K562 treated with DMSO at 1 percent for 12 hours (cell line): ENCODE data around the gene NRM. TPM values are rescaled to one million over a fixed set of nuclear protein-coding genes. Genes with fewer than 3 reads are reported as not detected.

Source experiments
- total RNA-seq: library from RNA; unstranded; fragments of 300-600 nt; gene quantifications from 2 replicates; pipeline ENCODE4 v1.2.3, GENCODE V29; 2022; ENCODE audit not compliant: insufficient read depth

Gene NRM, protein sequence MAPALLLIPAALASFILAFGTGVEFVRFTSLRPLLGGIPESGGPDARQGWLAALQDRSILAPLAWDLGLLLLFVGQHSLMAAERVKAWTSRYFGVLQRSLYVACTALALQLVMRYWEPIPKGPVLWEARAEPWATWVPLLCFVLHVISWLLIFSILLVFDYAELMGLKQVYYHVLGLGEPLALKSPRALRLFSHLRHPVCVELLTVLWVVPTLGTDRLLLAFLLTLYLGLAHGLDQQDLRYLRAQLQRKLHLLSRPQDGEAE
- 26.0 and 32.4 TPM in 2 replicates for total RNA-seq

DNA sequence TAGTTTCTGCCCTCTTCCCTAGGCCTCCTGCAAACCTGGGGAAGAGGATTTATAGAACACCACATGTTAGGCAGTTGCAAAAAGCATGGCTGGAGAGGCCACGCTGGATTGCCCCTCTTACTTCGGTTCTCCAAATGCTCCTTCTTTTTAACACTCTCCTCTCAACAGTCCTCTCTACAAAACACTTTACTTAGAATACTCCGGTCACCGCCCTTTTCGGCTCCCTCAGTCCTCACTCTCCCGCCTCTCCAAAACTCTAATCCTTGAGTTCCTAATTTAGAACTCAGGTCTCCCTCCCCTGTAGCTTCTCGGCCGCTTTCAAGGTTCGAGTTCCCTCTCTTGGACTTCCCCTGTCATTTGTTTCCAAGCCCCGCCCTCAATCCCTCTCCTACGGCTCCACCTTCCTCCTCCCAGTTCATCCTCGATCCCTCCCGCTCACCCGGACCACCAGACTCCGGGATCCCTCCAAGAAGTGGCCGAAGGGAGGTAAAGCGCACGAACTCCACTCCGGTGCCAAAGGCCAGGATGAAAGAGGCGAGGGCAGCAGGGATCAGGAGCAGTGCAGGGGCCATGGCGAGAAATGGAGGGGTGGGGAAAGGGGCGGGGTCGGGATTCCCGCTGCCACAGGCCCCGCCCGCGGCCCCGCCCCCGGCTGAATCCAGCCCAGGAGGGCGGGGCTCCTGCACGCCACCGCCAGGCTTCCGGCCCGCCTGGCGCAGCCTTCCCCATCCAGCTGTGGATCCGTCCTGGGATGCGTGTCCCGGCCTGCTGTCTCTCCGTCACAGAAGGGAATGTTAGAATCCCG, at the start of gene NRM:
NRM (minus strand) TSS at position 582 of the 805 bp plus-strand sequence; CDS start at position 572, 10 bp downstream.

DNA sequence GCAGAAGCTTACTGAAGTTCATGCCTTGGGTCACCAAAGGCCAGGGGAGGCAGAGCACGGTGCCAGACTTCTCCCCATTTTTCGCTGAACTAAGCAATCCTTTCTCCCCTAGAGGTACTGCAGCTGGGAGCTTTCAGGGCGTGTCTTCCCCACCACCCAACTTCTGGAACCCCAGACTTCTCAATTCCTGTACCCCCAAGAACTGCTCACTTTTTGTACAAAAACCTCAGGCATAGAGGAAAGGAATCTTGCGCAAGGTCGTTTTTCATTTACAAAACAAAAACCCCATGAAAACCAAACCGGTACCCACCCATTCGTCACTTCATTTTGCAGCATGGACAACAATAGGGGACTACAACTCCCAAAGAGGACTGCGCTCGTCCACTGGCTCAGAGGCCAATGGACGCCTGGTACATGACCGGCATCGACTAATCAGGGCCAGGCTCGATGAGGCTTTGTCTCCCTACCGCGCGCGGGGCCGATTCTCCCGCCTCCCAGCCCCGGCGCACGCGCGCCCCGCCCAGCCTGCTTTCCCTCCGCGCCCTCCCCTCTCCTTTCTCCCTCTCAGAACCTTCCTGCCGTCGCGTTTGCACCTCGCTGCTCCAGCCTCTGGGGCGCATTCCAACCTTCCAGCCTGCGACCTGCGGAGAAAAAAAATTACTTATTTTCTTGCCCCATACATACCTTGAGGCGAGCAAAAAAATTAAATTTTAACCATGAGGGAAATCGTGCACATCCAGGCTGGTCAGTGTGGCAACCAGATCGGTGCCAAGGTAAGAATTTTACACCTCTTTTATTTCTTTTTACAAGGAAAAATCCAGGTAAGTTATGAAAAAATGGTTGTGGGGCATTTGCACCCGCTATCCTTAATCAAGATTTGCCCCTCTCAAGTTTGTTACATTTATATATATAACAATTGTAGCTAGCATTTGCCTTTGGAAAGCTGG, 29.3 kb upstream of the NRM start, which contains the start of gene TUBB:
TUBB (plus strand) TSS at position 562 of the 947 bp plus-strand sequence; CDS start at position 717, 155 bp downstream.

DNA sequence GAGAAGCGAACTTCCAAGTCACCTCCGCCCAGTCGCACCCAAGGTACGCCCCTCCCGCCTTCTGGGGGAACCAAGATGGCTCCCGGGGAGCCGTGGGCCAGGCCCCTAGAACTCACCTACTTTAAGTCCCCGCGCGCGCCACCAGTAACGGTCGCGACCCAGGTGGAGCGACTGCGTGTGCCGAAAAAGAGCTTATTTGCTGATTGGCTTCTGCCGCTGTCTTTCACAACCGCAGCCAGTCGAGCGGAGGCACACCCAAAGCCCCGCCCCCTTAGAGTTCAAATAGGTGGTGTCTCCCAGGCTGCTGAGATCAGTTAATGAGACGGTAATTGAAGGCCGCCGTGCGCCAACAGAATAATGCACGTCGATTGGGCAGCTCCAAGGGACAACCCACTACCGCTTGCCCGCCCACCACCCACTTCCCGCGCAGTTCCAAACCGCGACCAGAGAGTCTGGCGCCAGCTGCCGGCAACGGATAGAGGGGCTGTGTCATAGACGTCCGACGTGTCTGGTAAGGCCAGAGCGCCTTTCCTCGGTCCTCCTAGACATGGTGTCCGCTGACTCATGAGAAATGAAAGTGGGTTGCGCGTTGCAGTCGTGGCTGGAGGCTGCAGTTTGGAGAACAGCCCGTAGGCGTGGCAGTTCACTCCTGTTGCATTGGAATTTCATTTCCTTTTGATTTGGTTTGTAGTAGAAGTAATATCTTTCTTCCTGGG, 26.5 kb upstream of the NRM start, which contains the start of gene MDC1:
MDC1 (minus strand) TSS at position 153 of the 716 bp plus-strand sequence. CDS start 2,106 bp downstream, outside the sequence.

DNA sequence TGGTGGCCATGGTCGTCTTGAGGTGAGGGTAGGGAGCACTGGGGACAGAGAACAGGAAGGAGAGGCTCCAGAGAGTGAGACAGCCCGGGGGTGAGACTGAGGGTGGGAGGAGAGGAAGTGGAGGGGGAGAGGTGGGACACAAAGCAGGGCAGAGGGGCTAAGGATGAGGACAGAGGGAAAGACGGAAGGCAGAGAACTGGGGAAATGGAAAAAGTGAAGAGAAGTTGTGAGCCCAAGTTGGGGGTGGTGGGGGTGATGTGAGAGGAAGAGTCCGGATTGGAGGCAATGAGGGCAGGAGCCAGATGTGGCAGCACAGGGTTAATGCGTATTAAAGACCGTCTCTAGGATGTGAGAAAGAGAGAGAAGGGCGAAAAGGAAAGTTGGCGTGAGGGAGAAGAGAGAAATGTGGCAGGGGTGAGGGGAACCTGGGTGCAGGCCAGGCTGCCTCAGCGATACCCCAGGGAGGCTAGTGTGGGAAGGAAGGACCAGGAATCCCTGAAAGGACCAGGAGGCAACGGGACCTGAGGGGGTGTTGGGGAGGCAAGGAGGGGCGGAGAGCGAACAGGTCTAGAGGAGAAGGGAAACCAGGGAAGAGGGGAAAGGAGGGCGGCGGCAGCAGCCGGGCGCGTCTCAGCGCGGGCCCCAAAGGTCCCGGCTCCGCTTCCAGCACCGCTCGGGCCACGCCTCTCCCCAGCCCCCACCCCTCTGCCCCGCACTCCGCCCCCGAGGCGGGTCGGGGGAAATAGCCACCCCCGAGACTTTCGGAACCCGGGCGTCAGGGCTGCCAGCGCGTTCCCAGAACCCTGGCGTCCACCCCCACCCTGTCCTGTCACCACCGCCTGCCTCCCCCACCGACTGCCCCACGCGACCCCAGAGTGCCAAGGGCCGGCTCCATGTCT, 4.5 kb downstream of the NRM start, which contains the start of gene PPP1R18:
PPP1R18 (minus strand) TSS at position 637 of the 899 bp plus-strand sequence; CDS start at position 10, 627 bp downstream.

DNA sequence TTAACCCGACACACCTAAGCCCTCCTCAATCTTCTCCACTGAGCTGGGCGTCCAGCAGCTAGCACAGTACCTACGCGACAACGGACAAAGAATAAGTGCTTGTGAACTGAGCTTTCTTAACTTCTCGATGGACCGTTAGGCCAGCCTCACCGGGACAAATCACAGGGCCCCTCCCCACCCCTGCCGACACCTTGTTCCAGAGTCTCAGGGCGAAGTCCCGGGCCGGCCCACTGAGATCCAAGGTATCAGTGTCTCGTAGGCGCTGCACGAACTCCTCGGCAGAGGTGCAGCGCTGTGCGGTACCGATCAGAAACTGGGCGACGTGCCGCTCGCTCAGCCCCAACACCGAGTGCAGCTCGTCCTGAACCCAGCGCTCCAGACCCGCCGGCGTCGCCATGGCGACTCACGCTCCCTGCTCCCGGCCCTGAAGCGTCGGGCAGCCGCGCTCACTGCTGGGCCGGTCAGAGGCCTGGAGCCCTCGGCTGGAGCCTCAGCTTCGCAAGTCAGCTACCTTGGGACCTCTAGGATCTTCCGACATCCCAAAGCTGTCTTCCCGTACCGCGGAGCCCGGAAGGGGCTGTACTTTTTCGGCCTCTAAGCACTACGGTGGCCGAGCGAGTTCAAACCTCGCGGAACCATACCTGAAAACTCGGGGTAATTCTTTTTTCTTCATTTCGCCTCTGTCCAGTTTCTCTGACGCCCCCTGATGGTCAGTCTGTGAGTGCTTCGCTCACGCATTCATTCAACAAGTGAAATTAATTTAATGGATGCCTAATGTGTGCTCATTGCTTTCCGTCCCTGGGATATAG, 18.1 kb downstream of the NRM start, which contains the start of gene DHX16:
DHX16 (minus strand) TSS at position 562 of the 809 bp plus-strand sequence; CDS start at position 397, 165 bp downstream.

DNA sequence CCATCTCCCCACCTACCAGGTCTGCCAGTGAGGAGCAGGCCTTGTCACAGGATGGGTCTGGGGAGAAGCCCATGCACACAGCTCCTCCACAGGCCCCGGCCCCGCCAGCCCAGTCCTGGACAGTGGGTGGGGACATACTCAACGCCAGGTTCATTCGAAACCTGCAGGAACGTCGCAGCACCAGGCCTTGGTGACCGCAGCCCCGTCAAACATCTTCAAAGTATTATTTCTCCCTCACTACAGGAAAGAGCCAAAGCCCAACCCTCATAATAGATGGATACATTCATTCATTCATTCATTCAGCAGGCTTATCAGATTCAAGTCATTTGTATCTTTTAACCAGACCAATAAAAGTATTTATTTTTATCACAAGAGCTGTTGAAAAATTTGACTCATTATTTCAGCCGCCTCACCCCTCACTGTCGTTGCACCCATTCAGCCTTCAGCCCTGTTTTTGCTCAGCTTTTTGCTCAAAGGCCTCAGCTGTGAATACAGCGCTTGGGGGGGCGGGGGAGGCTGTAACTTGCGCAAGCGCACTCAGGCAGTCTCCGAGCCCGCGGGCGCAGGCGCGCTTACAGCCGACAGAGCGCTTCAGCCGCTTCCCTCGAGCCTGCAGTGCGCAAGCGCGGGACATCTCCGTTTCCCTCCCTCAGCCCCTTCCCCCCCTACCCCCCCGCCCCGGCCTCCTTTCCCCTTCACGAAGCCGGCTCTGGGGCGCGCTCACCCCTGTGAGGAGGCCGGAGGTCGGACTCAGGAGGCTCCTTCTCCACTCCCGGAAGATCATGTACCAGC, 44.1 kb downstream of the NRM start, which contains the start of gene C6orf136:
C6orf136 (plus strand) TSS at position 684 of the 792 bp plus-strand sequence; CDS start at position 783, 99 bp downstream.

Other genes starting within 250 kb of the NRM start
- gene HLA-E, start 201.5 kb downstream of the NRM start, total RNA-seq, result 101 and 133 TPM in 2 replicates
- 59.1 and 61.6 TPM in 2 replicates for gene GNL1, start 134.5 kb downstream of the NRM start, total RNA-seq
- 10.6 and 17.7 TPM in 2 replicates for gene PRR3, start 133.7 kb downstream of the NRM start, total RNA-seq
- gene ABCF1, start 119.5 kb downstream of the NRM start, total RNA-seq, result 65.0 and 94.3 TPM in 2 replicates
- 9.8 and 27.8 TPM in 2 replicates for gene PPP1R10, start 73.7 kb downstream of the NRM start, total RNA-seq
- 93.5 and 96.4 TPM in 2 replicates for gene MRPS18B, start 73.1 kb downstream of the NRM start, total RNA-seq
- gene ATAT1, start 64.1 kb downstream of the NRM start, total RNA-seq, result 2.0 and 4.3 TPM in 2 replicates
- gene C6orf136, start 43.9 kb downstream of the NRM start, total RNA-seq, result 34.0 and 38.3 TPM in 2 replicates
- gene DHX16, start 18.0 kb downstream of the NRM start, total RNA-seq, result 39.0 and 61.2 TPM in 2 replicates
- 94.1 and 132 TPM in 2 replicates for gene PPP1R18, start 4.3 kb downstream of the NRM start, total RNA-seq
- 37.9 and 97.2 TPM in 2 replicates for gene MDC1, start 26.3 kb upstream of the NRM start, total RNA-seq
- gene TUBB, start 29.4 kb upstream of the NRM start, total RNA-seq, result 976 and 1,602 TPM in 2 replicates
- gene FLOT1, start 51.7 kb upstream of the NRM start, total RNA-seq, result 233 and 258 TPM in 2 replicates
- 157 and 175 TPM in 2 replicates for gene IER3, start 53.6 kb upstream of the NRM start, total RNA-seq
- 35.9 and 63.9 TPM in 2 replicates for gene DDR1, start 193.5 kb upstream of the NRM start, total RNA-seq
- 39.6 and 47.7 TPM in 2 replicates for gene GTF2H4, start 217.2 kb upstream of the NRM start, total RNA-seq
- 27.0 and 53.9 TPM in 2 replicates for gene VARS2, start 223.3 kb upstream of the NRM start, total RNA-seq
- gene SFTA2, start 241.2 kb upstream of the NRM start, total RNA-seq, result not detected in 2 replicates
- gene MUCL3, start 250.0 kb upstream of the NRM start, total RNA-seq, result not detected in 2 replicates